HG03196 (cell line): Measurements from ENCODE around the gene TMBIM4.
A peak's percentile ranks its signal among the peaks of the same experiment; 100 is the strongest.

Experiments
- ATAC-seq: cut with Tn5 transposase; IDR thresholded peaks from one replicate; pipeline ENCODE4 v1.9.1; 2021; ENCODE audit not compliant: unreplicated experiment

TMBIM4 gene

GRCh38 chr12:66103016-66103913, 66.5 kb downstream of the TMBIM4 start:
- ATAC-seq = no peak

- peak; percentile 83 for ATAC-seq
Measured at GRCh38 chr12:66092559-66093269, 77.1 kb downstream of the TMBIM4 start.

- ATAC-seq = no peak
Measured at GRCh38 chr12:66090157-66090556, 79.6 kb downstream of the TMBIM4 start.

- no peak for ATAC-seq
Measured at GRCh38 chr12:66087365-66087943, 82.3 kb downstream of the TMBIM4 start.

GRCh38 chr12:66085998-66086397, 83.8 kb downstream of the TMBIM4 start:
- no peak for ATAC-seq
